WTC11 (cell line): ENCODE data around the gene NTRK2. TPM values are rescaled to one million over a fixed set of nuclear protein-coding genes. Genes with fewer than 3 reads are reported as not detected.

ENCODE experiments used
- ATAC-seq: fragments of 200-7000 bp; cut with Tn5 transposase; 2 replicates; pipeline ENCODE4 v1.10.0; 2021; ENCODE audit warnings: mild to moderate bottlenecking, moderate library complexity
- CTCF ChIA-PET: fragments of 300-600 bp; sonication (Branson Sonifier 250); formaldehyde crosslinking; loops from one replicate; lab custom pipeline; 2021; ENCODE audit warnings: antibody characterized with exemption; lab: Charles Lee
- POLR2A ChIA-PET: fragments of 350-600 bp; sonication (Branson Sonifier 250); formaldehyde crosslinking; loops from one replicate; lab custom pipeline; 2021; ENCODE audit warnings: antibody characterized with exemption; lab: Charles Lee
- DNase-seq: peaks from one replicate; pipeline ENCODE4 v3.0.0; 2021; ENCODE audit warnings: low spot score
- H3K27ac Mint-ChIP-seq: 2 replicates; pipeline ENCODE4 v1.8.0; 2021; ENCODE audit warnings: mixed read lengths
- H3K27me3 Mint-ChIP-seq: 2 replicates; pipeline ENCODE4 v1.8.0; 2021; ENCODE audit warnings: low read depth, mild to moderate bottlenecking, moderate library complexity, mixed read lengths
- H3K36me3 Mint-ChIP-seq: 2 replicates; pipeline ENCODE4 v1.8.0; 2021; ENCODE audit warnings: mixed read lengths
- H3K4me1 Mint-ChIP-seq: 2 replicates; pipeline ENCODE4 v1.8.0; 2022; ENCODE audit warnings: mixed read lengths
- H3K4me3 Mint-ChIP-seq: 2 replicates; pipeline ENCODE4 v1.8.0; 2021; ENCODE audit warnings: mild to moderate bottlenecking, moderate library complexity, mixed read lengths
- H3K9me3 Mint-ChIP-seq: 2 replicates; pipeline ENCODE4 v1.8.0; 2021; ENCODE audit warnings: mixed read lengths
- CDX4 ChIP-seq: fragments of 250-450 bp; sonication (Bioruptor Pico); IDR thresholded peaks from 2 replicates; pipeline ENCODE4 v1.9.0; 2021; ENCODE audit warnings: moderate library complexity, mild to moderate bottlenecking, inconsistent platforms, borderline replicate concordance
- ETV6 ChIP-seq: sonication (generic); formaldehyde crosslinking; IDR thresholded peaks from 2 replicates; pipeline ENCODE4 v1.8.1; 2022; ENCODE audit warnings: mild to moderate bottlenecking, missing genetic modification reagents
- FOXJ3 ChIP-seq: sonication (generic); formaldehyde crosslinking; IDR thresholded peaks from 2 replicates; pipeline ENCODE4 v1.9.0; 2021; ENCODE audit warnings: missing genetic modification reagents, mild to moderate bottlenecking, borderline replicate concordance
- GRHL2 ChIP-seq: fragments of 250-450 bp; sonication (Bioruptor Pico); IDR thresholded peaks from 2 replicates; pipeline ENCODE4 v1.8.0; 2022; ENCODE audit warnings: mild to moderate bottlenecking, moderate library complexity; ENCODE audit not compliant: insufficient replicate concordance, severe bottlenecking
- GTF2I ChIP-seq: fragments of 250-450 bp; sonication (Bioruptor Pico); conservative IDR thresholded peaks from 2 replicates; pipeline ENCODE4 v1.4.0; 2021; ENCODE audit warnings: mild to moderate bottlenecking
- NR3C1 ChIP-seq: sonication (generic); formaldehyde crosslinking; conservative IDR thresholded peaks from 2 replicates; pipeline ENCODE4 v1.8.1; 2023; ENCODE audit warnings: low read depth, mild to moderate bottlenecking, missing genetic modification reagents
- SOX15 ChIP-seq: fragments of 250-450 bp; sonication (Bioruptor Pico); IDR thresholded peaks from 2 replicates; pipeline ENCODE4 v1.9.0; 2021; ENCODE audit warnings: mild to moderate bottlenecking
- TP53 ChIP-seq: sonication (generic); formaldehyde crosslinking; IDR thresholded peaks from 2 replicates; pipeline ENCODE4 v1.8.1; 2023; ENCODE audit warnings: mild to moderate bottlenecking, missing genetic modification reagents
- ZMAT4 ChIP-seq: fragments of 250-450 bp; sonication (Bioruptor Pico); IDR thresholded peaks from 2 replicates; pipeline ENCODE4 v1.9.0; 2021; ENCODE audit warnings: mild to moderate bottlenecking
- ZNF219 ChIP-seq: sonication (generic); formaldehyde crosslinking; IDR thresholded peaks from 2 replicates; pipeline ENCODE4 v1.8.0; 2023; ENCODE audit warnings: missing genetic modification reagents, mild to moderate bottlenecking, borderline replicate concordance
- ZNF232 ChIP-seq: sonication (generic); formaldehyde crosslinking; IDR thresholded peaks from 2 replicates; pipeline ENCODE4 v1.8.0; 2022; ENCODE audit warnings: mild to moderate bottlenecking, missing genetic modification reagents
- ZNF281 ChIP-seq: sonication (generic); formaldehyde crosslinking; IDR thresholded peaks from 2 replicates; pipeline ENCODE4 v1.8.0; 2023; ENCODE audit warnings: mild to moderate bottlenecking, missing genetic modification reagents
- ZNF423 ChIP-seq: fragments of 250-450 bp; sonication (Bioruptor Pico); IDR thresholded peaks from 2 replicates; pipeline ENCODE4 v2.1.2; 2022; ENCODE audit warnings: mild to moderate bottlenecking, moderate library complexity
- ZNF425 ChIP-seq: fragments of 250-450 bp; sonication (Bioruptor Pico); conservative IDR thresholded peaks from 2 replicates; pipeline ENCODE4 v1.9.0; 2021; ENCODE audit warnings: mild to moderate bottlenecking
- ZSCAN18 ChIP-seq: fragments of 250-450 bp; sonication (Bioruptor Pico); IDR thresholded peaks from 2 replicates; pipeline ENCODE4 v2.1.2; 2022; ENCODE audit warnings: mild to moderate bottlenecking, moderate library complexity
- total RNA-seq: library from RNA; stranded (reverse); gene quantifications from 3 replicates; pipeline ENCODE4 v1.2.3, GENCODE V29; 2021

Gene NTRK2
- total RNA-seq, 1 experiment from 2014 or later: 0.02 TPM

- TF ChIP-seq ZMAT4: no peak
- no peak for TF ChIP-seq TP53
- no peak for TF ChIP-seq ZNF425
- no peak for TF ChIP-seq GTF2I (CRISPR knock-in tag)
- TF ChIP-seq ZNF232: no peak
Measured at GRCh38 chr9:84886866-84887265, 217.3 kb downstream of the NTRK2 start (continued).

GRCh38 chr9:84891924-84892323 is 222.4 kb downstream of the NTRK2 start:
- CTCF ChIA-PET: no interaction called here
- no peak overlapping the region for H3K4me3 Mint-ChIP-seq

More at GRCh38 chr9:84891924-84892323, 222.4 kb downstream of the NTRK2 start:
- TF ChIP-seq ZNF219: no peak
- TF ChIP-seq GRHL2: no peak
- TF ChIP-seq CDX4 (CRISPR knock-in tag): no peak
- TF ChIP-seq SOX15 (CRISPR knock-in tag): no peak
- TF ChIP-seq FOXJ3 (CRISPR knock-in tag): no peak
- TF ChIP-seq ZSCAN18 (CRISPR knock-in tag): no peak
- TF ChIP-seq ZNF423 (CRISPR knock-in tag): no peak
- TF ChIP-seq ETV6 (CRISPR knock-in tag): no peak
- no peak for TF ChIP-seq ZNF281
- TF ChIP-seq NR3C1 (CRISPR knock-in tag): no peak
- Mint-ChIP-seq H3K27ac (no peak overlapping the region), H3K9me3 (no peaks in the 10 kb centered on the region), H3K4me1 (peaks cover 25% of the 10 kb centered on the region), H3K27me3 (no peaks in the 10 kb centered on the region), H3K36me3 (no peaks in the 10 kb centered on the region)
- DNase-seq (no peak), ATAC-seq (no peak)
- POLR2A ChIA-PET: no interaction called here
